Chondrocyte (in vitro differentiated cells): ENCODE data around the gene DPYSL3. TPM values are rescaled to one million over a fixed set of nuclear protein-coding genes. Genes with fewer than 3 reads are reported as not detected.
A peak's percentile ranks its signal among the peaks of the same experiment; 100 is the strongest.

Experiments
- DNase-seq: peaks from one replicate; pipeline ENCODE4 v3.0.0; 2021; ENCODE audit warnings: mixed read lengths, low spot score
- H3K27ac Mint-ChIP-seq: one replicate; pipeline ENCODE4 v1.8.0; 2021; ENCODE audit warnings: mild to moderate bottlenecking, moderate library complexity, mixed read lengths; ENCODE audit not compliant: unreplicated experiment
- H3K27me3 Mint-ChIP-seq: 2 replicates; pipeline ENCODE4 v1.8.0; 2021; ENCODE audit warnings: low read depth, mixed read lengths
- H3K36me3 Mint-ChIP-seq: 2 replicates; pipeline ENCODE4 v1.8.0; 2021; ENCODE audit warnings: low read depth, mixed read lengths
- H3K4me1 Mint-ChIP-seq: 2 replicates; pipeline ENCODE4 v1.8.0; 2021; ENCODE audit warnings: low read depth, mild to moderate bottlenecking, mixed read lengths
- H3K4me3 Mint-ChIP-seq: one replicate; pipeline ENCODE4 v1.8.0; 2021; ENCODE audit warnings: mild to moderate bottlenecking, moderate library complexity, mixed read lengths; ENCODE audit not compliant: unreplicated experiment
- H3K9me3 Mint-ChIP-seq: 2 replicates; pipeline ENCODE4 v1.8.0; 2021; ENCODE audit warnings: low read depth, mixed read lengths
- total RNA-seq: library from RNA; stranded (reverse); gene quantifications from 3 replicates; pipeline ENCODE4 v1.2.1, GENCODE V29; 2021
- TF ChIP-seq, protein P1 (sequence below): fragments of 200-600 bp; sonication (generic); IDR thresholded peaks from 2 replicates; pipeline ENCODE4 v1.5.0; 2021; ENCODE audit warnings: antibody characterized with exemption, mild to moderate bottlenecking, moderate library complexity

Gene DPYSL3
- total RNA-seq, 1 donor from 2014 or later, result 60.4 TPM

DNA sequence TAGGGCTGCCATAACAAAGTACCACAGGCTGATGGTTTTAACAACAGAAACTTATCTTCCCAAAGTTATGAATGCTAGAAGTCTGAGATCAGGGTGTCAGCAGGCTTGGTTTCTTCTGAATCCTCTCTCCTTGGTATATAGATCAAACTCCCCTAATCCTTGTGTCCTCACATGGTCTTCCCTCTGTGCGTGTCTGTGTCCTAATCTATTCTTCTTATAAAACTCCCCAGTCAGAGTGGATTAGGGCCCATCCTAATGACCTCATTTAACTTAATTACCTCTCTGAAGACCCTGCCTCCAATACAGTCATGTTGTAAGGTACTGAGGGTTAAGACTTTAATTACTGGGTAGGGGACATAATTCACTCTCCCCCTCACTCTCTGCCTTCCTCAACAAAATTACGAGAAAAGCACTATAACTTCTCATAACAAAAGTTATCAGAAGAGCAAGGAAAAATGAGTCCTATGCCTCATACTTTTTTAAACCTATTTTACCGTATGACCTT is 68.6 kb downstream of the DPYSL3 start:
- peaks cover 2% of the 10 kb centered on the region for H3K36me3 Mint-ChIP-seq
- TF ChIP-seq, protein P1, sequence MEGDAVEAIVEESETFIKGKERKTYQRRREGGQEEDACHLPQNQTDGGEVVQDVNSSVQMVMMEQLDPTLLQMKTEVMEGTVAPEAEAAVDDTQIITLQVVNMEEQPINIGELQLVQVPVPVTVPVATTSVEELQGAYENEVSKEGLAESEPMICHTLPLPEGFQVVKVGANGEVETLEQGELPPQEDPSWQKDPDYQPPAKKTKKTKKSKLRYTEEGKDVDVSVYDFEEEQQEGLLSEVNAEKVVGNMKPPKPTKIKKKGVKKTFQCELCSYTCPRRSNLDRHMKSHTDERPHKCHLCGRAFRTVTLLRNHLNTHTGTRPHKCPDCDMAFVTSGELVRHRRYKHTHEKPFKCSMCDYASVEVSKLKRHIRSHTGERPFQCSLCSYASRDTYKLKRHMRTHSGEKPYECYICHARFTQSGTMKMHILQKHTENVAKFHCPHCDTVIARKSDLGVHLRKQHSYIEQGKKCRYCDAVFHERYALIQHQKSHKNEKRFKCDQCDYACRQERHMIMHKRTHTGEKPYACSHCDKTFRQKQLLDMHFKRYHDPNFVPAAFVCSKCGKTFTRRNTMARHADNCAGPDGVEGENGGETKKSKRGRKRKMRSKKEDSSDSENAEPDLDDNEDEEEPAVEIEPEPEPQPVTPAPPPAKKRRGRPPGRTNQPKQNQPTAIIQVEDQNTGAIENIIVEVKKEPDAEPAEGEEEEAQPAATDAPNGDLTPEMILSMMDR, result no peak
- DNase-seq, result no peak
- H3K9me3 Mint-ChIP-seq, result no peaks in the 10 kb centered on the region
- peaks cover 56% of the 10 kb centered on the region for H3K4me1 Mint-ChIP-seq
- H3K4me3 Mint-ChIP-seq, result no peak overlapping the region
- H3K27ac Mint-ChIP-seq, result no peak overlapping the region
- H3K27me3 Mint-ChIP-seq, result no peaks in the 10 kb centered on the region

DNA sequence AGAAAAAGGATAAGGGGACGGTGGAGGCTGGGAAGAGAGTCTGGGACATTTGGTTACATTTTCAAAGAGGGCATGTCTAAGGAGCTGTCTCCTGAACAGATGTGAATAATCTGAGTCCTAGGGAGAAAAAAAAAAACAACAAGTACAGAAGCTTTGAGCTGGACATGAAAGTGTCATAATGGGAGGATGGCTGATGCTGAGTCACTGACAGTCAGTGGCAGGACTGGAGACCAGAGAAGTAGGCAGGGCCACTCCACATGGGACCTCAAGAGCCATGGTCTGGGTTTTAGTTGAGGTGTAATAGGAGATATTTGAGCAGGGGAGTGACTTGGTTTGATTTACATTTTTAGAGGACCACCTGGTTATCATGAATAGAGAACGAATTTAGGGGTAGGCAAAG is 70.6 kb downstream of the DPYSL3 start:
- Mint-ChIP-seq H3K4me1 (peaks cover 37% of the 10 kb centered on the region), H3K4me3 (no peak overlapping the region), H3K27ac (peak overlapping the region; percentile 1), H3K27me3 (no peaks in the 10 kb centered on the region), H3K36me3 (peaks cover 3% of the 10 kb centered on the region), H3K9me3 (no peaks in the 10 kb centered on the region)
- TF ChIP-seq, protein P1, result no peak
- DNase-seq, result no peak

GRCh38 chr5:147437161-147437596 is 72.7 kb downstream of the DPYSL3 start:
- Mint-ChIP-seq H3K4me3 (no peak overlapping the region), H3K9me3 (no peaks in the 10 kb centered on the region), H3K4me1 (peaks cover 42% of the 10 kb centered on the region), H3K27ac (peak overlapping the region; percentile 60), H3K36me3 (peaks cover 3% of the 10 kb centered on the region), H3K27me3 (no peaks in the 10 kb centered on the region)
- TF ChIP-seq, protein P1, result no peak
- DNase-seq, result no peak

GRCh38 chr5:147436596-147436995 is 73.3 kb downstream of the DPYSL3 start:
- no peak for DNase-seq
- H3K27ac Mint-ChIP-seq, result no peak overlapping the region
- H3K36me3 Mint-ChIP-seq, result peaks cover 3% of the 10 kb centered on the region
- H3K9me3 Mint-ChIP-seq, result no peaks in the 10 kb centered on the region
- TF ChIP-seq, protein P1, result no peak
- no peak overlapping the region for H3K4me3 Mint-ChIP-seq
- no peaks in the 10 kb centered on the region for H3K27me3 Mint-ChIP-seq
- peaks cover 44% of the 10 kb centered on the region for H3K4me1 Mint-ChIP-seq

DNA sequence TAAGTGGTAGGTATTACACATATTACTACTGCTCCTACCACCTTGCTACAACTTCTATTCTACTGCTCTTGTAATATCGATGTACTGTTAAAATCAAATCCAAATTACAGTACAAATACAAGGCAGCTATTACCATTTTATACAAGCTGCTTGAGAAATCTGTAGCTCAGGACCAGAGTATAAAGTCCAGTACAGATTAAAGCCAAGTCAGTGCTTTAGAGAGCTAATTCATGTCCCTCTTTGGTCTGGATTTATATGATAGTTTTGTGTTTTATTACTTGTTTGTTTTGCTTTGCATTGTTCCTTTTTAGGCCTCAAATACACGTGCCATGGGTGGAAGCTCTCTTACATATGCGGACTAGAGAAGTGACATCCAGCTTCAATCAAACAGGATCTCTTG is 75.8 kb downstream of the DPYSL3 start:
- TF ChIP-seq, protein P1, result no peak
- H3K4me1 Mint-ChIP-seq, result peaks cover 53% of the 10 kb centered on the region

More for the DNA sequence above, 75.8 kb downstream of the DPYSL3 start:
- no peak overlapping the region for H3K4me3 Mint-ChIP-seq
- peaks cover 2% of the 10 kb centered on the region for H3K36me3 Mint-ChIP-seq
- no peak overlapping the region for H3K27ac Mint-ChIP-seq
- no peaks in the 10 kb centered on the region for H3K27me3 Mint-ChIP-seq
- no peak for DNase-seq
- H3K9me3 Mint-ChIP-seq, result no peaks in the 10 kb centered on the region
